GM18868 (cell line): ENCODE measurements around the gene STK39.
A peak's percentile ranks its signal among the peaks of the same experiment; 100 is the strongest.

Experiments used
- ATAC-seq: cut with Tn5 transposase; IDR thresholded peaks from one replicate; pipeline ENCODE4 v1.9.1; 2021; ENCODE audit warnings: mild to moderate bottlenecking, moderate library complexity; ENCODE audit not compliant: unreplicated experiment

STK39 gene

GRCh38 chr2:168210895-168211570, 36.4 kb downstream of the STK39 start:
- no peak for ATAC-seq

DNA sequence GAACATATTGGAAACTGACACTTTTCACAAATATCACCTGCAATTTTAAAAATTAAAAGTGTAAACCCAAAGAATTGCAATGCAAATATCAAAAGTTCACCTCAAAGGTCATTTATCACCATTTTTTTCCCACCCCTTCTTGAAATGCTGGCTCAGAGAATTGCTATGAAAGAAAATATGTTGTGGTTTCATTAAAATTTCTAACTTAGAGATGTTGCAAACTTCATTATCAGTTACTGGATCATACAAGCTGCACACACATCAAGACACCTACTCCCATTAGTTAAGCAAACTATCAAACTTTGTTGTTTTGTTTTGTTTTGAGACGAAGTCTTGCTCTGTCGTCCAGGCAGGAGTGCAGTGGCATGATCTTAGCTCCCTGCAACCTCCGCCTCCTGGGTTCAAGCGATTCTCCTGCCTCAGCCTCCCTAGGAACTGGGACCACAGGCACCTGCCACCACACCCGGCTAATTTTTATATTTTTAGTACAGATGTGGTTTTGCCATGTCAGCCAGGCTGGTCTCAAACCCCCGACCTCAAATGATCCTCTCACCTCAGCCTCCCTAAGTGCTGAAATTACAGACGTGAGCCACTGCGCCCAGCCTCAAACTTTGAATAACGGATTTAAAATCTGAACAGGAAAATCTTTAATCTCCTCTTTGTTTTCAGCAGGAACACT, 37.0 kb downstream of the STK39 start:
- ATAC-seq = no peak

DNA sequence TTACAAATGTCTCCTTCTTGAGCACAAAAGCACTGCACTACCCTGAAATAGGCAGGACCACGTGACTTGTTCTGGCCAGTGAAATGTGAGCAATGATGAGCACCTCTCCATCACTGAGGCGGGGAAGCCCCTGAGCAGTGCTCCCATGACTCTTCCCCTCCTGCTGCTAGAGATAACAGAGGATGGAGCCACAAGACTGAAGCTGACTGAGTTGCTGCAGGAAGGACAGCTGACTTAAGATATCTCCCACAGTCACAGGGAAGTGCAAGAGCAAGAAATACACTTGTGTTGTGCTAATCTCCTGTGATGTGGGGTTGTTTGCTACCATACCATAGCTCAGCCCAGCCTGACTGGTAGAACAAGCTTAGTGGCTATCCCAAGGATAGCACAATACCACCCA, 38.7 kb downstream of the STK39 start:
- ATAC-seq = no peak

GRCh38 chr2:168207851-168208250, 39.5 kb downstream of the STK39 start:
- ATAC-seq = no peak

DNA sequence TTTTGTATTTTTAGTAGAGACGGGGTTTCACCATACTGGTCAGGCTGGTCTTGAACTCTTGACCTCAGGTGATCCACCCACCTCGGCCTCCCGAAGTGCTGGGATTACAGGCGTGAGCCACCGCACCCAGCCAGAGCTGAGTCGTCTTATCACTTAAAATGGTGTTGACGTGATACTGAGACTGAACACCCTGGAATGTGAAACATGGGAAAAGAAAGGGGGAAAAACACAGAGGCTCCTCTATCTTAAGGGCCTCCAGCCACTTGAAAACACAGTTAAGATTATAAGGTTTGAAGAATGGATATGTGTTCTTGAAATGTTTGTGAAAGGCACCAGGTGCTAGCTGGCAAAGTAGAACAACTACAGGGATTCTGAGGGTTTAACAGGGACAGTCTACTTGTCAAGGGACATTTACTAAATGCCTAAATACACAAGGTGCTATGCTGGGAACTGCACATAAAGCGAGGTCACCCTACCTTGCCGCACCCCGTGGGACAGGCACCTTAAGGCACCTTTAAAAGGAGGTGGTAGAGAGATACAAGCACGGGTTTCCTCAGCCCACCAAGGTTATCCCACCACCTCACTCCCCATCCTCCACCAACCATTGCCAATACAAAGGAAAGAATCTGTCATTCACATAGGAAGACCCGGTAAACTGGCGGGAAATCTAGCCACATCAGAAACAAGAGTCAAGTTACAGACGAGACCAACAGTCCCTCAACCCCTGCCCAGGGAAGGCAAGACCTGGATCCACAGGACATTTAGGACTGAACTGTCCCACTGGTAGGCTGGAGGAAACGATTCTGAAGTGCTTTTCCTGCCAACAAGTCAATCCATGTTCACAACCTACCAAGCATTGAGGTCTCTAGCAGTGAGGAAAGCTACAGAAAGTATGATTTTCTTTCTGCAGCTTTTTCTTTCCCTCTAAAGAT, 43.4 kb downstream of the STK39 start:
- ATAC-seq = no peak

DNA sequence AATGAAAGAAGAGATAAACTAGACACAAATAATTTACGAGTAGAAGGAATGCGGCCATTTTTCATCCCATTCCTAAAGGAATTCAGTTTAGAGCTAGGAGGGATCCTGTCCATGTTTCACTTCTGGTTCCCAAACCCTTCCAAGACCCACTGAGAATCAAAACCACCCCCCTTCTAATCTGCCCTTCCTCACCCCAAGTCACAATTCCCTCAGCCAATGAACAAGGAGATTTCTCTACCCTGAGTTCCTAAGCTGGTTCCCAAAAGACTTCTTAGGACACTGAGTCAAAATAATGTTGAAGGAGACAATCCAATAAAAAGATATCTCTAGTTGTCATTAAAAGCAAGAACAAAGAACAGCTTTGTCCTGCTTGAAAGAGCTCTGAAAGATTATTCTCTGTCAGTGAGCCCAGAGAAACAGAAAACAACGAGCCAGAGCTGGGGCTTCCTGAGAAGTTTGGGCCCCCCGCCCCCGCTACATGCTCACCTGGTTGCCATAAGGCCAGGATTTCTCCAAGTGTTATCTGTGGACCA, 45.7 kb downstream of the STK39 start:
- no peak for ATAC-seq

- no peak for ATAC-seq
Observed at GRCh38 chr2:168200930-168201583, 46.3 kb downstream of the STK39 start.

GRCh38 chr2:168198476-168199207, 48.8 kb downstream of the STK39 start:
- ATAC-seq = no peak

DNA sequence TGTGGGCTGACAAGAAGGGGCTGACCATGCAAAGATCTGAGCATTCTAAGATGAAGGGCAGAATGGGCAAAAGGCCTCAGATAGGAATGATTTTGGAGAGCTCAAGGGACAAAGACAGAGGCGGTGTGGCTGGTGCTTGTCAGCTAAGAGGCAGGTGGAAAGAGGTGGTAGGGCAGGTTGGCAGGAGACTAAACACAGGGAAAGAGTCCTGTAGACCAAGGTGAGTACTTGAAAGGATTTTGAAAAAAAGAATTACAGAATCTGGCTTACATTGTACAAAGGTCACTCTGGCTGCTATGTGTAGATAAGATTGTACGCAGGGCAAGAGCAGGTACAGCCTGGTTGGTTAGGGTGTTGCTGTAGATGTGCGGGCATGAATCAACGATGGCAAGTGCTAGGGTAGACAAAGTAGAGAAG, 50.6 kb downstream of the STK39 start:
- ATAC-seq = no peak

- ATAC-seq = peak; percentile 93
Observed at GRCh38 chr2:168194784-168195522, 52.4 kb downstream of the STK39 start.

DNA sequence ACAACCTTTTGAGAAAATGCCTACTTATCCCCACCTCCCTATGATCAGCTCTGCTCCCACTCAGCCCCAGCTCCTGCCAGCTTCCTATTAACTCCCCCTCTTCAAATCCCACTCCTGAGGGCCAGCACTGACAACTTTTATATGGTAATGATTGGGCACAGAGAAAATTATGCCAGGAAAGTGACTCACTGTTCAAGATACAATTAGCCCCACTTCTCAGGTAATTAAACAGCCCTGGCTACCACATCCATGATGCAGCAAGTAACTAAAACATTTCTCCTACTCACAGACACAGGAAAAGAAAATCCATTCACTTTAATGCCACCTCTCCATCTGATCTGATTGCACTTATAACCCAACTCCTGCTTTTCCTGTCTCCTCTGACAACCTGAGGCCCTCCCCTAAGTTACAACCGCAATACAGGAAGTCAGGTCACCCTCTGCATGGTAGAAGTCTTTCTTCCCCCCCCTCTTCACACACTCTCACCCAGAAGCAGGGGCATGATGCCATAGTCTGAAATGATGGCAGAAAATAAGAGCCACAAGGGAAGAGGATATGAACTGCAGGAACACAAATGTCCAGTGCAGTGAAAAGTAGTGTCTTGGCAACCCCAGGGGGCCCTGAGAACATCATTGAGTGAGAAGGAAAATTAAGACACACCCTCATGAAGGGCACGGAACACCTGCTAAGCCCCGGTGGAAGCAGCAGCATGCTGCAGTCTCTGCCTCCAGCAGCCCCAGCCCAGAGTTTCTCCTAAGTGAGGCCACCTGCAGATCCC, 54.4 kb downstream of the STK39 start:
- no peak for ATAC-seq

- no peak for ATAC-seq
Observed at GRCh38 chr2:168191955-168192785, 55.2 kb downstream of the STK39 start.

DNA sequence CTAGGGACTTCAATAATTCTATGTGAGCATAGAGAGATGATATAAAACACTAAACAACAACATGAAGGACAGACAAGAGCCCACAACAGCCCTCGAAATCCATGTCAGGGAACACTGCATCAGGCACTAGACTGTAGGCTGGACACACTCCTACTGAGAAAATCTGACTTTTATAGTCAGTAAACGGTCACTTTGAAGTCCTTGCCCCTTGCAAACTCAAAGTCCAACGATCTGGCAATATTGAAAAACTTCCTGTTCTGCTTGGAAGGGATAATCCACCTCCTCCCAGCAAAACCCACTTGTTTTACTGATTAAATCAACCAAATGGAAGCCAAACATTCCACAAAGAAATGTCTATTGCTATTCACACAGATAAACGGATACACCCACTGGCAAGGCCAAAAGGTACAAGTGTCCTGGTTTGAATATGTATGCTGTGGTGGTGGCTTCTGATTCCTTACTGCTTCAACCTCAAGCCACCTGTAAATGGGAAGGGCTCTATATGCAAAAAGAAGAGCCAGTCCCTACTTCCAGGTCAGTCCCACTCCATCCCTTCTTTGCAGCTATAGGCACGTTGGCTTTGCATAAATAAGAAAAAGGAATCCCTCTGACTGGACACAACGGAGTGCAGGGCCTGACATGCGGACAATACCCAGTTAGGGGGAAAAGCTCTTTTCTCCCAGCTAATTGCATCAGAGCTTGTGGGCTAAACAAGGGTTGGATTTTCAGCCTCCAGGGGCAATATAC, 56.6 kb downstream of the STK39 start:
- no peak for ATAC-seq

DNA sequence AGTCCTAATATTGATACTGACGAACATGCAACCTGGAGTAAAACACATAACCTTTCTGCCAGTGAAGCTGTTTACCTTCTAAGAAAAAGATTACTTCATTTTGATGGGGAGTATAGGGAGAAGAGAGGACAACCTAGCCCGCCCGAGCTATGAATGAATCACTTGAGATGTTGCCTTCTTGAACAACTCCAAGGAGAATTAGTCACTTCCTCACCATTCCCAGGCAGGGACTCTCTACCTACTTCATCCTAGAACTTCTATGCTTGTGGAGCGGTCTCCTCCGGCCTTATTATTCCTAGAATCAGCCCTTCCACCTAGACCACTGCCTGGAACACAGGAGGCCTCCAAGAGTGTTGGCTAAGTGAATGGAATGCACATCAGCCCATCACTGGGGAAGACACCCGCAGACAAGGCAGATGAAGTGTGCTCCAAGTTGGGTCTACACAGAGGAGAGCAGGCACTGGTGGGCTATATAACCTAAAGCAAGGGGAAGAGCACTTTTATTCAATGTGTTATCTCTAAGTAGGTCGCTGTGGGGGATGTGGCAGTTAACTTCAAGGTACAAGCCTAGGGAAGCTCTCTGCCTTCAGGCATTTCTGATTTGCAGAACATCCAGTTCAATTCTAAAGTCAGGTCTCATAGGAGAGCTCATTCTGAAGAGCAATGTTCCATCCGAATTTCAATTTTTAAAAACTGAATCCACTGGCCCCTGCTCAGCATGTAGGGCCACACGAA, 57.4 kb downstream of the STK39 start:
- no peak for ATAC-seq

DNA sequence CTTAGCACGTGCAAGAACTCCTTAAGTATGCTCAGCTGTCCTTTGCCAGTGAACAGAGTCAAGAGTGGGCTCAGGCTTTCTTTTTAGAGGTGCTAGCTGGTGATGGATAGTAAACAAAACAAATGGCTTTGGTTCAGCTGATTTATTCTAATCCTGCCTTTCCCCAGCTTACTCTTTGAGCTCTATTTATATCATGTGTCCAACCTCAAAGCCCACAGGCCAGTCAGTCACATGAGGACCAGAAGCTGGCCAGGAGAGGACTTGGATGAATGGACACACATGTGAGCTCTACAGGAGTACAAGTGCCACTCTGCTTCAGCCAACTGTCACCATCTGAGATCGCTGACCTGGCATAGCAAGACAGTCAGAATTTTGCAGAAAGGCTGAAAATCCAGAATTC, 59.4 kb downstream of the STK39 start:
- ATAC-seq = no peak

- no peak for ATAC-seq
Observed at GRCh38 chr2:168186452-168186851, 60.9 kb downstream of the STK39 start.
